ENCODE measurements around the gene CHST3.
"Not testable (repeated sequence)": the region's sequence is repeated elsewhere in the genome, so short reads cannot be mapped to it uniquely, and the experiment has no call there.

Gene CHST3

GRCh38 chr10:71964098-71964742 is at the start of gene CHST3:
CHST3 (plus strand) TSS chr10:71964395; CDS start chr10:72005843, 41,448 bp downstream.
- in situ Hi-C loops (cut with MboI; ENCODE audit: low sequenced_read_pairs) = no loop called here

- in situ Hi-C loops (cut with MboI; ENCODE audit: low sequenced_read_pairs) = no loop called here
Measured at GRCh38 chr10:71916827-71917226, 47.4 kb upstream of the CHST3 start.

GRCh38 chr10:71918992-71919391 is 45.2 kb upstream of the CHST3 start:
- in situ Hi-C loops (cut with MboI; ENCODE audit: low sequenced_read_pairs) = no loop called here

GRCh38 chr10:71919956-71920539 is 44.1 kb upstream of the CHST3 start:
- in situ Hi-C loops (cut with MboI; ENCODE audit: low sequenced_read_pairs) = not testable (repeated sequence)

- in situ Hi-C loops (cut with MboI; ENCODE audit: low sequenced_read_pairs) = no loop called here
Measured at GRCh38 chr10:71920540-71921323, 43.5 kb upstream of the CHST3 start.

- in situ Hi-C loops (cut with MboI; ENCODE audit: low sequenced_read_pairs) = no loop called here
Measured at GRCh38 chr10:71921324-71922027, 42.7 kb upstream of the CHST3 start.

GRCh38 chr10:71923138-71923692 is 41.0 kb upstream of the CHST3 start:
- in situ Hi-C loops (cut with MboI; ENCODE audit: low sequenced_read_pairs) = no loop called here

GRCh38 chr10:71924771-71925170 is 39.4 kb upstream of the CHST3 start:
- in situ Hi-C loops (cut with MboI; ENCODE audit: low sequenced_read_pairs) = no loop called here

- in situ Hi-C loops (cut with MboI; ENCODE audit: low sequenced_read_pairs) = no loop called here
Measured at GRCh38 chr10:71927159-71927558, 37.0 kb upstream of the CHST3 start.

GRCh38 chr10:71927776-71928592 is 36.2 kb upstream of the CHST3 start:
- in situ Hi-C loops (cut with MboI; ENCODE audit: low sequenced_read_pairs) = no loop called here

- in situ Hi-C loops (cut with MboI; ENCODE audit: low sequenced_read_pairs) = no loop called here
Measured at GRCh38 chr10:71931295-71931694, 32.9 kb upstream of the CHST3 start.

GRCh38 chr10:71933651-71934050 is 30.5 kb upstream of the CHST3 start:
- in situ Hi-C loops (cut with MboI; ENCODE audit: low sequenced_read_pairs) = no loop called here

GRCh38 chr10:71938211-71938610 is 26.0 kb upstream of the CHST3 start:
- in situ Hi-C loops (cut with MboI; ENCODE audit: low sequenced_read_pairs) = no loop called here

- in situ Hi-C loops (cut with MboI; ENCODE audit: low sequenced_read_pairs) = no loop called here
Measured at GRCh38 chr10:71939304-71939703, 24.9 kb upstream of the CHST3 start.

GRCh38 chr10:71939861-71940474 is 24.2 kb upstream of the CHST3 start:
- in situ Hi-C loops (cut with MboI; ENCODE audit: low sequenced_read_pairs) = no loop called here

GRCh38 chr10:71940752-71941151 is 23.4 kb upstream of the CHST3 start:
- in situ Hi-C loops (cut with MboI; ENCODE audit: low sequenced_read_pairs) = no loop called here

- in situ Hi-C loops (cut with MboI; ENCODE audit: low sequenced_read_pairs) = no loop called here
Measured at GRCh38 chr10:71941318-71941717, 22.9 kb upstream of the CHST3 start.

GRCh38 chr10:71945819-71946474 is 18.2 kb upstream of the CHST3 start:
- in situ Hi-C loops (cut with MboI; ENCODE audit: low sequenced_read_pairs) = no loop called here

GRCh38 chr10:71946700-71947099 is 17.5 kb upstream of the CHST3 start:
- in situ Hi-C loops (cut with MboI; ENCODE audit: low sequenced_read_pairs) = no loop called here

Data from hTERT RPE-1 (cell line).